GM23248 (cell line): ENCODE results near the gene NUDCD2. TPM values are rescaled to one million over a fixed set of nuclear protein-coding genes. Genes with fewer than 3 reads are reported as not detected.

Experiments
- DNase-seq: peaks from one replicate; pipeline ENCODE4 v3.0.0-alpha.2; 2015
- H2AFZ ChIP-seq: fragments of 200-600 bp; sonication (generic); 2 replicates; pipeline ENCODE4 v1.6.1; 2016; ENCODE audit warnings: antibody characterized with exemption
- H3F3A ChIP-seq: fragments of 200-600 bp; sonication (generic); 2 replicates; pipeline ENCODE4 v1.6.1; 2016; ENCODE audit warnings: mild to moderate bottlenecking, antibody characterized with exemption, mixed run types; ENCODE audit not compliant: insufficient read depth
- H3K27ac ChIP-seq: fragments of 200-600 bp; sonication (generic); 2 replicates; pipeline ENCODE4 v1.5.1; 2016; ENCODE audit warnings: mild to moderate bottlenecking
- H3K27me3 ChIP-seq: fragments of 200-600 bp; sonication (generic); replicated peaks from 2 replicates; pipeline ENCODE4 v1.6.1; 2016; ENCODE audit warnings: mild to moderate bottlenecking; ENCODE audit not compliant: insufficient read depth
- H3K36me3 ChIP-seq: fragments of 200-600 bp; sonication (generic); 2 replicates; pipeline ENCODE4 v1.6.1; 2016; ENCODE audit warnings: low read depth, mild to moderate bottlenecking
- H3K4me1 ChIP-seq: fragments of 200-600 bp; sonication (generic); 2 replicates; pipeline ENCODE4 v1.6.1; 2016; ENCODE audit warnings: mild to moderate bottlenecking; ENCODE audit not compliant: insufficient read depth
- H3K4me2 ChIP-seq: fragments of 200-600 bp; sonication (generic); one replicate; pipeline ENCODE4 v1.6.1; 2016; ENCODE audit warnings: mild to moderate bottlenecking; ENCODE audit not compliant: unreplicated experiment
- H3K4me3 ChIP-seq: fragments of 200-600 bp; sonication (generic); 2 replicates; pipeline ENCODE4 v1.5.1; 2016; ENCODE audit warnings: mild to moderate bottlenecking
- H3K79me2 ChIP-seq: fragments of 200-600 bp; sonication (generic); 2 replicates; pipeline ENCODE4 v1.6.1; 2016; ENCODE audit warnings: mild to moderate bottlenecking; ENCODE audit not compliant: insufficient read depth
- H3K9ac ChIP-seq: fragments of 200-600 bp; sonication (generic); 2 replicates; pipeline ENCODE4 v1.6.1; 2016; ENCODE audit warnings: mild to moderate bottlenecking
- H3K9me2 ChIP-seq: fragments of 200-600 bp; sonication (generic); 2 replicates; pipeline ENCODE4 v1.6.1; 2016; ENCODE audit warnings: mixed run types, mild to moderate bottlenecking, moderate library complexity; ENCODE audit not compliant: insufficient read depth
- H3K9me3 ChIP-seq: fragments of 200-600 bp; sonication (generic); one replicate; pipeline ENCODE4 v1.6.1; 2017; ENCODE audit warnings: low read depth
- H4K20me1 ChIP-seq: fragments of 200-600 bp; sonication (generic); 2 replicates; pipeline ENCODE4 v1.6.0; 2016; ENCODE audit not compliant: insufficient read depth
- EZH2 ChIP-seq: fragments of 200-600 bp; sonication (generic); IDR thresholded peaks from 2 replicates; pipeline ENCODE4 v1.6.1; 2018; ENCODE audit warnings: antibody characterized with exemption, mild to moderate bottlenecking; ENCODE audit not compliant: insufficient read depth, poor library complexity, severe bottlenecking
- EZH2phosphoT487 ChIP-seq: fragments of 200-600 bp; sonication (generic); IDR thresholded peaks from 2 replicates; pipeline ENCODE4 v1.6.1; 2018; ENCODE audit warnings: antibody characterized with exemption, moderate library complexity, mild to moderate bottlenecking, low read depth; ENCODE audit not compliant: insufficient read depth
- WGBS, 2 experiments: methylation state at CpG; one replicate each; pipeline ENCODE4 v1.1.6; 2015 to 2017; ENCODE audit warnings: low lambda C conversion rate in 2 of 2, low coverage in 1 of 2; ENCODE audit errors: missing lambda C conversion rate in 2 of 2; 5-methylcytosine and 5-hydroxymethylcytosine counted together
- in situ Hi-C: fragments of 300-500 bp; cut with MboI; formaldehyde crosslinking; loops from 2 replicates; pipeline ENCODE4 v1.15.0; 2020
- polyA plus RNA-seq: library from polyadenylated mRNA; unstranded; fragments of >200 nt; fragmentation: Nextera tagmentation; extraction: Ambion mirVana; gene quantifications from 2 replicates; pipeline ENCODE4 v1.2.1, GENCODE V29; 2016
- total RNA-seq: library from RNA; depleted of rRNA; stranded (reverse); fragments of >200 nt; shearing (Covaris generic); gene quantifications from 2 replicates; pipeline ENCODE4 v1.2.3, GENCODE V29; 2014

The NUDCD2 gene
- total and polyA plus RNA-seq, 2 experiments from 2014 or later = 2.7 to 57.8 TPM

GRCh38 chr5:163478126-163478981, 18.5 kb upstream of the NUDCD2 start:
- Histone ChIP-seq H3F3A (peaks cover 9% of the 10 kb centered on the region; the same call in 1 of the 2 replicates), H3K4me2 (peak overlapping the region; percentile 29), H3K9me2 (no peaks in the 10 kb centered on the region), H3K9ac (no peak overlapping the region), H3K9me3 (no peaks in the 10 kb centered on the region), H2AFZ (peak overlapping the region; percentile 3), H4K20me1 (no peaks in the 10 kb centered on the region), H3K4me3 (no peak overlapping the region), H3K27ac (no peak overlapping the region), H3K79me2 (no peaks in the 10 kb centered on the region), H3K4me1 (peaks cover 13% of the 10 kb centered on the region), H3K36me3 (no peaks in the 10 kb centered on the region), H3K27me3 (no peaks in the 10 kb centered on the region)
- TF ChIP-seq EZH2 = no peak
- no peak for TF ChIP-seq EZH2phosphoT487
- in situ Hi-C loops = no loop called here
- peak; percentile 58 for DNase-seq
- WGBS, 2 experiments = 13 to 15% methylated on average over 2 of the region's 2 CpGs

DNA sequence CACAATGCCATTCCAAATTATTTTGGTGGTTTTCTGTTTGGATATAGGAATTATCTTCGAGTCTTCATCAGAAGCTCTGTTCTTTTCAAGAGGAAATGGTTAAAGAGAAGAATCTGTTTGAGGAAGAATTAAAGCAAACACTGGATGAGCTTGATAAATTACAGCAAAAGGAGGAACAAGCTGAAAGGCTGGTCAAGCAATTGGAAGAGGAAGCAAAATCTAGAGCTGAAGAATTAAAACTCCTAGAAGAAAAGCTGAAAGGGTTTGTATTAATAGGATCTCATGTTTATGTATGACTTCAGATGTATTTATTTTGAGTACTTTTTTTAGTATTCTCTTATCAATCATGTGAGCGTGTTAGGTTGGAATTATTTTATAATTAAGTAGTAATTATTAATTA, 15.5 kb upstream of the NUDCD2 start:
- peak overlapping the region; percentile 54; the same call in 1 of the 2 replicates for H2AFZ ChIP-seq
- no peak overlapping the region for H3K4me3 ChIP-seq
- H3K36me3 ChIP-seq = no peaks in the 10 kb centered on the region
- no peak overlapping the region for H3K4me2 ChIP-seq
- no peak for DNase-seq
- H3K27me3 ChIP-seq = no peaks in the 10 kb centered on the region
- 97 to 98% methylated on average over 2 of the region's 2 CpGs for WGBS, 2 experiments
- H3K4me1 ChIP-seq = peaks cover 13% of the 10 kb centered on the region
- in situ Hi-C loops = no loop called here
- TF ChIP-seq EZH2 (no peak), EZH2phosphoT487 (no peak)
- peaks cover 9% of the 10 kb centered on the region; the same call in 1 of the 2 replicates for H3F3A ChIP-seq
- H4K20me1 ChIP-seq = no peaks in the 10 kb centered on the region
- no peak overlapping the region for H3K27ac ChIP-seq
- no peaks in the 10 kb centered on the region for H3K79me2 ChIP-seq
- H3K9me2 ChIP-seq = no peaks in the 10 kb centered on the region
- H3K9ac ChIP-seq = no peak overlapping the region
- no peaks in the 10 kb centered on the region for H3K9me3 ChIP-seq

GRCh38 chr5:163473635-163474243, 13.8 kb upstream of the NUDCD2 start:
- H3F3A ChIP-seq = peaks cover 9% of the 10 kb centered on the region; the same call in 1 of the 2 replicates
- no peaks in the 10 kb centered on the region for H3K27me3 ChIP-seq
- no peak for DNase-seq
- H2AFZ ChIP-seq = peak overlapping the region; percentile 47; the same call in 1 of the 2 replicates
- no peak overlapping the region for H3K27ac ChIP-seq
- peaks cover 10% of the 10 kb centered on the region for H3K4me1 ChIP-seq
- no peaks in the 10 kb centered on the region for H3K36me3 ChIP-seq
- H3K79me2 ChIP-seq = no peaks in the 10 kb centered on the region
- H3K9me3 ChIP-seq = no peaks in the 10 kb centered on the region
- in situ Hi-C loops = no loop called here
- H3K9ac ChIP-seq = no peak overlapping the region
- no peak overlapping the region for H3K4me2 ChIP-seq
- H4K20me1 ChIP-seq = no peaks in the 10 kb centered on the region
- H3K9me2 ChIP-seq = no peaks in the 10 kb centered on the region
- no peak for TF ChIP-seq EZH2phosphoT487
- no peak for TF ChIP-seq EZH2
- 96 to 99% methylated on average over 3 of the region's 3 CpGs for WGBS, 2 experiments
- H3K4me3 ChIP-seq = no peak overlapping the region

DNA sequence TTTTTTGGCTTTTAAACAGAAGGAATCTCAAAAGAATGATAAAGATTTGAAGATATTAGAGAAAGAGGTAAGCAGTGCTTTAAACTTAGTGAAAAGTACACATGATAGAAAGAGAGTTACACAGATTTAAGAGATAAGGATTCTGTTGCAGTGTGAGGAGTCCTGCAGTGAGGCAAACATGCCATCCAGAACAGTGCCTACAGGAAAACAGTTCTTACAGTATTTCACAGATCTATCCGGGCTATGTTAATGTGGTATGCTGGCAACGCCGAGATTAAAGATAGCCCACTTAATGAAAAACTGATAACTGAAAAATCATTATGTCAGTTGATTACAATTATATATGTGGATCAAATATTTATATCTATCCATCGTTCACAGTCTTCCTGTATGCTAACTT, 7.8 kb upstream of the NUDCD2 start:
- Histone ChIP-seq H3K27ac (no peak overlapping the region), H3K9me2 (no peaks in the 10 kb centered on the region), H3K4me1 (peaks cover 7% of the 10 kb centered on the region; the same call in 1 of the 2 replicates), H3K36me3 (no peaks in the 10 kb centered on the region), H4K20me1 (no peaks in the 10 kb centered on the region), H2AFZ (peak overlapping the region; percentile 65), H3K4me2 (no peak overlapping the region), H3K27me3 (no peaks in the 10 kb centered on the region), H3K79me2 (peaks cover 26% of the 10 kb centered on the region), H3K9ac (no peak overlapping the region), H3F3A (peaks cover 4% of the 10 kb centered on the region; the same call in 1 of the 2 replicates), H3K9me3 (no peaks in the 10 kb centered on the region), H3K4me3 (no peak overlapping the region)
- 74 to 82% methylated on average over 4 of the region's 4 CpGs for WGBS, 2 experiments
- TF ChIP-seq EZH2 = no peak
- no peak for TF ChIP-seq EZH2phosphoT487
- DNase-seq = no peak
- in situ Hi-C loops = no loop called here
